HepG2 (cell line): ENCODE measurements around the gene VAC14. TPM values are rescaled to one million over a fixed set of nuclear protein-coding genes. Genes with fewer than 3 reads are reported as not detected.

Source experiments
- ATAC-seq: fragments of 200-7000 bp; cut with Tn5 transposase; 3 replicates; pipeline ENCODE4 v1.9.1; 2020; ENCODE audit warnings: mild to moderate bottlenecking, moderate library complexity
- BruUV-seq: library from RNA; stranded (reverse); fragments of 400-500 nt; replicated peaks from 2 replicates; lab custom pipeline; 2021; lab: Mats Ljungman, UMichigan
- CTCF ChIA-PET: fragments of 300-600 bp; formaldehyde crosslinking; extraction: SDS; loops from one replicate; lab custom pipeline; 2021; ENCODE audit warnings: low total read pairs, inconsistent platforms, low intra/inter-chr PET ratio; lab: Yijun Ruan, JAX
- POLR2A ChIA-PET: fragments of 350-600 bp; sonication (Branson Sonifier 250); formaldehyde crosslinking; loops from one replicate; lab custom pipeline; 2020; ENCODE audit warnings: antibody characterized with exemption, inconsistent platforms; lab: Yijun Ruan, JAX
- DNase-seq: peaks from one replicate; pipeline ENCODE4 v3.0.0-alpha.2; 2015; ENCODE audit warnings: low spot score
- FAIRE-seq: peaks from 3 replicates; lab custom pipeline; 2011; peaks lifted over from hg19 to GRCh38; lab: Jason Lieb, UNC
- H2AFZ ChIP-seq: one replicate; pipeline ENCODE4 v1.6.1; 2011; ENCODE audit warnings: low read length, inconsistent platforms
- H3K27ac ChIP-seq: fragments of 300-600 bp; 3 replicates; pipeline ENCODE4 v1.8.0; 2011; ENCODE audit warnings: mixed run types, mild to moderate bottlenecking, mixed read lengths, low read length, inconsistent platforms; ENCODE audit not compliant: insufficient read depth; ENCODE audit errors: extremely low read length
- H3K27me3 ChIP-seq, 2 experiments: fragments of 200-600 bp in 1 of 2; 2 replicates in 1 of 2; 3 replicates in 1 of 2; pipeline versions ENCODE4 v1.6.0 to v1.8.0; 2011; ENCODE audit warnings: low read length in 2 of 2, mild to moderate bottlenecking in 2 of 2, moderate library complexity in 2 of 2, inconsistent platforms in 1 of 2; ENCODE audit not compliant: insufficient read depth in 2 of 2, control insufficient read depth in 1 of 2
- H3K36me3 ChIP-seq, 2 experiments: fragments of 200-600 bp in 1 of 2; replicated peaks in 1 of 2; 2 replicates in 1 of 2; 3 replicates in 1 of 2; pipeline versions ENCODE4 v1.5.1 to v1.8.0; 2011; ENCODE audit warnings: low read length in 2 of 2, inconsistent platforms in 1 of 2; ENCODE audit not compliant: insufficient read depth in 2 of 2, control insufficient read depth in 1 of 2
- H3K4me1 ChIP-seq: 2 replicates; pipeline ENCODE4 v1.5.1; 2012; ENCODE audit warnings: low read length, inconsistent platforms; ENCODE audit not compliant: insufficient read depth
- H3K4me2 ChIP-seq: 2 replicates; pipeline ENCODE4 v1.6.0; 2011; ENCODE audit warnings: low read depth, low read length, inconsistent platforms
- H3K4me3 ChIP-seq, 3 experiments: fragments of 200-600 bp in 1 of 3; sonication (generic), shearing (Covaris generic) in 1 of 3; replicated peaks in 1 of 3; 2 replicates each; pipeline ENCODE4 v1.5.1; 2011 to 2016; ENCODE audit warnings: low read length in 3 of 3, inconsistent platforms in 2 of 3, low read depth in 2 of 3, mild to moderate bottlenecking in 2 of 3, control low read depth in 1 of 3, mixed read lengths in 1 of 3; ENCODE audit not compliant: insufficient read depth in 1 of 3
- H3K79me2 ChIP-seq: one replicate; pipeline ENCODE4 v1.6.1; 2011; ENCODE audit warnings: low read length, inconsistent platforms; ENCODE audit not compliant: insufficient read depth
- H3K9ac ChIP-seq: 2 replicates; pipeline ENCODE4 v1.6.0; 2011; ENCODE audit warnings: mild to moderate bottlenecking, low read depth, low read length, inconsistent platforms; ENCODE audit not compliant: insufficient read depth
- H3K9me3 ChIP-seq: 2 replicates; pipeline ENCODE4 v1.5.1; 2012; ENCODE audit warnings: mild to moderate bottlenecking, low read length
- H4K20me1 ChIP-seq: 2 replicates; pipeline ENCODE4 v1.6.0; 2011; ENCODE audit warnings: inconsistent platforms, mild to moderate bottlenecking, low read length, moderate library complexity; ENCODE audit not compliant: insufficient read depth
- DNMT3B ChIP-seq: conservative IDR thresholded peaks from 2 replicates; pipeline ENCODE4 v1.6.1; 2016; ENCODE audit warnings: missing biosample characterization, control low read depth
- DRAP1 ChIP-seq: IDR thresholded peaks from 2 replicates; pipeline ENCODE4 v1.6.1; 2016; ENCODE audit warnings: missing genetic modification reagents, missing compliant biosample characterization
- ELK4 ChIP-seq: sonication (generic); formaldehyde crosslinking; IDR thresholded peaks from 2 replicates; pipeline ENCODE4 v1.9.0; 2021; ENCODE audit warnings: missing genetic modification reagents, borderline replicate concordance
- FOSL2 ChIP-seq: sonication (generic); formaldehyde crosslinking; IDR thresholded peaks from 2 replicates; pipeline ENCODE4 v1.4.0; 2020; ENCODE audit warnings: missing genetic modification reagents
- HBP1 ChIP-seq: IDR thresholded peaks from 2 replicates; pipeline ENCODE4 v1.6.1; 2016; ENCODE audit warnings: low read depth, control low read depth
- HNF1B ChIP-seq: sonication (generic); formaldehyde crosslinking; IDR thresholded peaks from 2 replicates; pipeline ENCODE4 v1.5.1; 2020; ENCODE audit warnings: mild to moderate bottlenecking, moderate library complexity, missing genetic modification reagents
- HOMEZ ChIP-seq: IDR thresholded peaks from 2 replicates; pipeline ENCODE4 v1.6.1; 2016; ENCODE audit warnings: low read depth
- MLX ChIP-seq: IDR thresholded peaks from 2 replicates; pipeline ENCODE4 v1.6.1; 2016
- MTA1 ChIP-seq: sonication (generic); formaldehyde crosslinking; IDR thresholded peaks from 2 replicates; pipeline ENCODE4 v1.4.0; 2020; ENCODE audit warnings: missing genetic modification reagents, mild to moderate bottlenecking, borderline replicate concordance
- MYC ChIP-seq: sonication (generic); formaldehyde crosslinking; IDR thresholded peaks from 2 replicates; pipeline ENCODE4 v1.9.0; 2021; ENCODE audit warnings: missing genetic modification reagents, borderline replicate concordance
- NR2C2 ChIP-seq: sonication (generic); formaldehyde crosslinking; IDR thresholded peaks from 2 replicates; pipeline ENCODE4 v1.4.0; 2020; ENCODE audit warnings: missing genetic modification reagents, mild to moderate bottlenecking, moderate library complexity, borderline replicate concordance
- RORA ChIP-seq: sonication (generic); formaldehyde crosslinking; IDR thresholded peaks from 2 replicates; pipeline ENCODE4 v1.5.0; 2020; ENCODE audit warnings: mild to moderate bottlenecking, missing genetic modification reagents, moderate library complexity
- ZNF225 ChIP-seq: sonication (generic); formaldehyde crosslinking; IDR thresholded peaks from 2 replicates; pipeline ENCODE4 v1.4.0; 2020; ENCODE audit warnings: mild to moderate bottlenecking, missing genetic modification reagents
- ZNF451 ChIP-seq: sonication (generic); formaldehyde crosslinking; IDR thresholded peaks from 2 replicates; pipeline ENCODE4 v1.5.0; 2020; ENCODE audit warnings: mild to moderate bottlenecking, missing genetic modification reagents
- ZNF501 ChIP-seq: sonication (generic); formaldehyde crosslinking; IDR thresholded peaks from 2 replicates; pipeline ENCODE4 v1.5.1; 2020; ENCODE audit warnings: mild to moderate bottlenecking, moderate library complexity, missing genetic modification reagents
- ZNF558 ChIP-seq: sonication (generic); formaldehyde crosslinking; IDR thresholded peaks from 2 replicates; pipeline ENCODE4 v1.9.0; 2022; ENCODE audit warnings: mild to moderate bottlenecking, missing genetic modification reagents, borderline replicate concordance
- ZNF678 ChIP-seq: sonication (generic); formaldehyde crosslinking; IDR thresholded peaks from 2 replicates; pipeline ENCODE4 v1.4.0; 2020; ENCODE audit warnings: mild to moderate bottlenecking, missing genetic modification reagents
- ZNF720 ChIP-seq: sonication (generic); formaldehyde crosslinking; IDR thresholded peaks from 2 replicates; pipeline ENCODE4 v1.4.0; 2020; ENCODE audit warnings: missing genetic modification reagents
- ZSCAN31 ChIP-seq: sonication (generic); formaldehyde crosslinking; IDR thresholded peaks from 2 replicates; pipeline ENCODE4 v1.5.0; 2020; ENCODE audit warnings: low read depth, mild to moderate bottlenecking, missing genetic modification reagents
- WGBS: methylation state at CpG from one replicate; pipeline ENCODE4 v1.1.6; 2017; ENCODE audit warnings: low lambda C conversion rate; 5-methylcytosine and 5-hydroxymethylcytosine counted together
- in situ Hi-C: cut with HindIII; loops from 2 replicates; pipeline ENCODE4 v1.10.0; 2017; ENCODE audit warnings: low pct_unique_long_range_greater_than_20kb; ENCODE audit not compliant: extremely low pct_ligation_motif_present
- intact Hi-C: fragments of 100-400 bp; cut with micrococcal nuclease; formaldehyde crosslinking; loops from one replicate; pipeline ENCODE4 v1.10.0; 2022; ENCODE audit not compliant: unreplicated experiment
- polyA plus RNA-seq, 8 experiments: library from polyadenylated mRNA; depleted of rRNA in 3 of 8; stranded (reverse) in 7 of 8; unstranded in 1 of 8; fragments of >200 nt; fragmentation: Illumina TruSeq in 4 of 8; extraction: Trizol in 4 of 8; gene quantifications; 2 replicates each; pipeline versions ENCODE4 v1.2.1 to v1.2.3, GENCODE V29; 2011 to 2016; ENCODE audit warnings: low read depth in 4 of 8, missing spikeins in 1 of 8, mixed read lengths in 1 of 8; ENCODE audit not compliant: insufficient read depth in 1 of 8
- total RNA-seq, 5 experiments: library from RNA; depleted of rRNA; stranded (reverse); fragments of >200 nt; fragmentation: Illumina TruSeq; extraction: Trizol; gene quantifications; 2 replicates each; pipeline ENCODE4 v1.2.3, GENCODE V29; 2016; ENCODE audit warnings: low read depth in 1 of 5

Gene VAC14
- total and polyA plus RNA-seq, 2 of the 13 experiments (the other 11 are each of a cell fraction or from before 2014, with no cell fraction given) = 23.5 to 24.6 TPM

- Histone ChIP-seq H3K27me3 (no peaks in the 10 kb centered on the region; a peak in 1 of 5 replicates), H3K79me2 (peaks cover 86% of the 10 kb centered on the region), H3K27ac (no peak overlapping the region), H4K20me1 (peaks cover 3% of the 10 kb centered on the region; the same call in 1 of the 2 replicates), H3K9me3 (no peaks in the 10 kb centered on the region), H3K4me1 (peaks cover 29% of the 10 kb centered on the region), H3K4me3 (no peak overlapping the region), H3K9ac (no peak overlapping the region), H3K36me3 (peaks cover 0 to 19% of the 10 kb centered on the region in 2 experiments; a peak in 2 of 5 replicates), H3K4me2 (no peak overlapping the region), H2AFZ (no peak overlapping the region)
- intact Hi-C loops = no loop called here
- BruUV-seq = no TSS peak
- 92% methylated on average over 12 of the region's 12 CpGs for WGBS
- CTCF ChIA-PET = no interaction called here
- POLR2A ChIA-PET = no interaction called here
- in situ Hi-C loops = no loop called here
- ATAC-seq = no peak
- no peak for DNase-seq
- no peak for FAIRE-seq
- TF ChIP-seq MLX (CRISPR knock-in tag) (no peak), ELK4 (CRISPR knock-in tag) (no peak), DNMT3B (CRISPR knock-in tag) (no peak), HNF1B (CRISPR knock-in tag) (no peak), NR2C2 (CRISPR knock-in tag) (no peak), DRAP1 (CRISPR knock-in tag) (no peak), HOMEZ (CRISPR knock-in tag) (no peak), ZNF678 (CRISPR knock-in tag) (no peak), FOSL2 (no peak), ZNF720 (CRISPR knock-in tag) (no peak), ZSCAN31 (CRISPR knock-in tag) (no peak), ZNF501 (CRISPR knock-in tag) (no peak), MTA1 (CRISPR knock-in tag) (no peak), ZNF225 (CRISPR knock-in tag) (no peak), RORA (CRISPR knock-in tag) (no peak), ZNF451 (CRISPR knock-in tag) (no peak), ZNF558 (no peak), HBP1 (CRISPR knock-in tag) (no peak), MYC (CRISPR knock-in tag) (no peak)
Observed at GRCh38 chr16:70795296-70795912, 5.6 kb downstream of the VAC14 start.
